ENCODE results near the gene CLCN3.

The CLCN3 gene

DNA sequence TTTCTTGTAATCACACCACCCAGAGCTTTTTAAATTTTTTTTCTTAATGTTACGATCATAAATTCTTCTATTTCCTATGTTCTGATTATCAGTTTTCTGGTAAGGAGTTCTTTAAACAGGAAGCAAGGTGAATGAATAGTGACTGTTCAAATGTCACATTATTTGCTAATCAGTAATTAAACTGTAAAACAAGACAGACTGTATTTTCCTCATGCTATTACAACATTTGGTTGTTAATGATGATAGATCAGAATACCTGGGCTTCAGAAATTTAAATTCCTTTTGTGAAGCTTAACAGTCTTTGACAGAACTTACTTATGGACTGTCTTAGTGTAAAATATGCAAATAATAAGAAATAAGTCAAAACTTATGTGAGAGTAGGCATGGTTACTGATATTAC is 41.4 kb downstream of the CLCN3 start:
- DNase-seq (ENCODE audit: insufficient read length, low spot score) (no peak), FAIRE-seq (peak; percentile 89)
- TF ChIP-seq, protein P1, sequence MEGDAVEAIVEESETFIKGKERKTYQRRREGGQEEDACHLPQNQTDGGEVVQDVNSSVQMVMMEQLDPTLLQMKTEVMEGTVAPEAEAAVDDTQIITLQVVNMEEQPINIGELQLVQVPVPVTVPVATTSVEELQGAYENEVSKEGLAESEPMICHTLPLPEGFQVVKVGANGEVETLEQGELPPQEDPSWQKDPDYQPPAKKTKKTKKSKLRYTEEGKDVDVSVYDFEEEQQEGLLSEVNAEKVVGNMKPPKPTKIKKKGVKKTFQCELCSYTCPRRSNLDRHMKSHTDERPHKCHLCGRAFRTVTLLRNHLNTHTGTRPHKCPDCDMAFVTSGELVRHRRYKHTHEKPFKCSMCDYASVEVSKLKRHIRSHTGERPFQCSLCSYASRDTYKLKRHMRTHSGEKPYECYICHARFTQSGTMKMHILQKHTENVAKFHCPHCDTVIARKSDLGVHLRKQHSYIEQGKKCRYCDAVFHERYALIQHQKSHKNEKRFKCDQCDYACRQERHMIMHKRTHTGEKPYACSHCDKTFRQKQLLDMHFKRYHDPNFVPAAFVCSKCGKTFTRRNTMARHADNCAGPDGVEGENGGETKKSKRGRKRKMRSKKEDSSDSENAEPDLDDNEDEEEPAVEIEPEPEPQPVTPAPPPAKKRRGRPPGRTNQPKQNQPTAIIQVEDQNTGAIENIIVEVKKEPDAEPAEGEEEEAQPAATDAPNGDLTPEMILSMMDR (IDR thresholded peaks at IDR 0.05; ENCODE audit: insufficient read depth, missing control alignments): no peak

DNA sequence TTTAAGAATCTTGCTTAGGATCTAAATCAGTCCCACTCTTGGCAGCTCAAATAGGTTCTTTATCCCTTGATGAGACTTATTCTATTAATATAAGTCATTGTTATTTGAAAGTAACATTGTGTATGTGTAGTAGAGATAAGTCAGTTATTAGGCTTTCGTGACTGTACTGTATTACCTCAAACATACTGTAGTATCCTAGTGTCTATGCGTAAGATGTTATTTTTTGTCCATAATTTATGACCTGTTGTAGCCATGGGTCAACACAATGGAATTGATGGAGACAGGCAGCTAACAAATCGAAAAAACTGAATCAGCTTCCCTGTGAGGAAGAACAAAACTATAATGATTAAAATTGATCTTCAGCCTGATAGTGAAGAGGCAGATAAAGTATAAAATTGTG is 41.8 kb downstream of the CLCN3 start:
- DNase-seq (ENCODE audit: insufficient read length, low spot score): no peak
- peak; percentile 60 for FAIRE-seq
- TF ChIP-seq, protein P1 (IDR thresholded peaks at IDR 0.05; ENCODE audit: insufficient read depth, missing control alignments): no peak

DNA sequence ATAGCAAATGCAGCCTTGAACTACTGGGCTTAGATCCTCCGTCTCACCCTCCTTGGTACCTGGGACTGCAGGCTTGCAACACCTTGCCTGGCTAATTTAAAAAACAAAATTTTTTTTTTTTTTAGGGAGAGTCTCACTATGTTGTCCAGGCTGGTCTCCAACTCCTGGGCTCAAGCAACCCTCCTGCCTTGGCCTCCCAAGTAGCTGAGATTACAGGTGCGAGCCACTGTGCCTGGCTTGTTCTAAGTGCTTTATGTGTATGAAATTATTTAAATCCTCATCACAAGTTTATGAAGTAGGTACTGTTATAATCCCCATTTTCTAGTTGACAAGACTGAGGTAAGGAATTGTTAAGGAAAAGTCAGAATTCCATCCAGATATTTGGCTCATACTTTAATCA is 43.0 kb downstream of the CLCN3 start:
- TF ChIP-seq, protein P1 (IDR thresholded peaks at IDR 0.05; ENCODE audit: insufficient read depth, missing control alignments): no peak
- FAIRE-seq: no peak

DNA sequence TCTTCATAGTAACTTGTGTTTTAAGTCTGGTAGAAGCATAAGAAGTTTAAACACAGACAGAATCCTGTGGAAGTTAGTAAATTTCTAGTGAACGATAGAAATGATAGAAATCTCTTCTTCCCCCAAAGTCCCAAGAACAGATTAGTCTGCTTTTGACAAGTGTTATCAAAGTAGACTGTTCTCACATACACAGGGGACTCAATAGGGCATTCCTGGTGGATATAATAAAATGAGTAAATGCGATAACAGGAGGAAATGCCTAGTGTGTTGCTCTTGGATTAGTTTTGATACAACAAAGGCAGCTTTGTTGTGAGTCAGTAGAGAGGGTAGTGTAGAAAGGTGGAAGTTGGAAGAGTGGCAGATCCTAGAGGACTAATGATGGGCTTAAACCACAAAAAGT is 43.5 kb downstream of the CLCN3 start:
- FAIRE-seq: no peak
- TF ChIP-seq, protein P1 (IDR thresholded peaks at IDR 0.05; ENCODE audit: insufficient read depth, missing control alignments): no peak
- no peak for DNase-seq (ENCODE audit: insufficient read length, low spot score)

More for the DNA sequence above, 43.0 kb downstream of the CLCN3 start:
- DNase-seq (ENCODE audit: insufficient read length, low spot score): no peak

DNA sequence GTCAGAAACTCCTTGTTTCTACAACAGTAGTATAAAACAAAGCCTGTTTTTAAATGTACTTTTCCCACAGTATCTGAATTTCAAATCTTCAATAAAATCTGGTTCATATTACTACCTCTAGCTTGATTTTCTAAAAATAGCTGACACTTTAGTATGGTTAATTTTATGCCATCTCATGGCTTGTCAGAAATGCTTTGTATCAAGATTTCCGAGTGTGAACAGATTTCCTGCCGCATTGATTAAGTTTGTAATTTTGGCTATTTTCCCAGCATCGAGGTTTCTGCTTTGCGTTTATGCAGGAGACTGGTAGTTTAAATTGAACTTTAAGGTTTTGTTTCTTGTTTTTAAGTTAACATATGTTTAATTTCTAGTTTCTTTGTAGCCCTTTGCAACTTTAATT is 44.2 kb downstream of the CLCN3 start:
- FAIRE-seq (no peak), DNase-seq (ENCODE audit: insufficient read length, low spot score) (no peak)
- TF ChIP-seq, protein P1 (IDR thresholded peaks at IDR 0.05; ENCODE audit: insufficient read depth, missing control alignments): no peak

DNA sequence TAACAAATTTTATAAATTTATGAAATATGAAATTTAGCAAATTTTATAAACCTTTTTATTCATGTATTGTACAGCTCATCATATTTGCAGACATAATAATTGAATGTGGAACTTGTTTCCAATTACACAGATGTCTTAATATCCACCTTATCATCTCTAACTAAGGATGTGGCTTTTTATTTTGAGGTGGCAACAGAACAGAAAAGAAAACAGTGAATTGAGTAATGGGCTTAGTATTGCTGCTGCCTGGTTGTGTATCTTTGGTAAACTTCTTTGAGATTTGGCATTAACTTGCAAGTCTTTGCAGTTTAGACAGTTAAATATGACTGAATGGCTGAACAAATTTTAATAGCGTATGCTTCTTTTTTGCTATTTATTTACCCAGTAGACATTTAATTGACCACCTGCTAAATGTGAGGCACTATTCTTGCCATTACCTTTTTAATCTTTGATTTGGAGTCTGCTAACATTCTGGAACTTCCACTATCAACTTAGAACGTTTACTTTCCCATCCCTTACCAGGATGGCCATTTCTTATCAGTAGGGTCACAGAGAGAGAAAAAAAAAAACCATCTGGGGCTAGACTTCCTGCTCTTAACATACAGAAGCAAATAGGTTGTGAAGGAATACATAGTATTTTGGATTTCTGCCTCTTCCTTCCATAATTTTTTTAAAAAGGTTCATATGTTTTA is 44.8 kb downstream of the CLCN3 start:
- TF ChIP-seq, protein P1 (IDR thresholded peaks at IDR 0.05; ENCODE audit: insufficient read depth, missing control alignments): no peak
- FAIRE-seq (no peak), DNase-seq (ENCODE audit: insufficient read length, low spot score) (no peak)

DNA sequence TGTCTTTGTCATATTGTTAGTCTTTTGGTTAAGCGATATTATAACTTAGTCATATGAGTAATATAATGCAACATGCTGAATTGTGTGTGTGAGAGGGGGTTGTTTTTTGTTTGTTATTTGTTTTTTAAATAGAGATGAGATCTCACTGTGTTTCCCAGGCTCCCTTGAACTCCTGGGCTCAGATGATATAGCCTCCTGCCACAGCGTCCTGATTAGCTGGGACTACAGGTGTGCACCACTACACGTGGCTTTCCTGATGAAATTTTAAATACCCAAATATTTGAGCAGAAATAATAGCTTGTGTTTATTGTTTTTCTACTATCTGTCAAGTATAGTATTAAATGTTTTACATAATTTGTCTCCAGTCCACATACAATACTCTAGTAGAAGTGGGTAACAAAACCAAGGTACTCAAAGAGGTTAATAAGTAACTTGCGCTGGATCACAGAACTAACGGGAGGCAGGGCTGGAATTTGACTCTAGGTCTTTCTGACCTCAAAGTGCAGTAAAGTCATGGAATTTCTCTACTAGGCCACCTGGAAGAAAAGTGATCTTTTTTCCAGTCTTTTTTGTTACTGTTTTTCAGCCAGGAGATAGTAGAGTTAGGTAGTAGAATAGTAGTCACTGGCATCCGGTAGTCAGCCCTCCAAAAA is 47.8 kb downstream of the CLCN3 start:
- no peak for DNase-seq (ENCODE audit: insufficient read length, low spot score)
- no peak for FAIRE-seq
- TF ChIP-seq, protein P1 (IDR thresholded peaks at IDR 0.05; ENCODE audit: insufficient read depth, missing control alignments): no peak
